ENCODE data around the gene TSPAN18.

GRCh38 chr11:44784436-44784760 is 57.6 kb downstream of the TSPAN18 start:
- TF ChIP-seq CTCF (IDR thresholded peaks at IDR 0.05; ENCODE audit: low read length) (no peak), EZH2 (IDR thresholded peaks at IDR 0.05; ENCODE audit: borderline replicate concordance, low read length) (no peak)

Data from OCI-LY1 (cell line).